Measurements from ENCODE around the gene NCK2. TPM values are rescaled to one million over a fixed set of nuclear protein-coding genes. Genes with fewer than 3 reads are reported as not detected.
A peak's percentile ranks its signal among the peaks of the same experiment; 100 is the strongest.

NCK2 gene
- total and polyA plus RNA-seq, 10 of the 15 experiments (the other 5 are each of a cell fraction or from before 2014, with no cell fraction given): 1.2 to 30.9 (median 14.1) TPM

DNA sequence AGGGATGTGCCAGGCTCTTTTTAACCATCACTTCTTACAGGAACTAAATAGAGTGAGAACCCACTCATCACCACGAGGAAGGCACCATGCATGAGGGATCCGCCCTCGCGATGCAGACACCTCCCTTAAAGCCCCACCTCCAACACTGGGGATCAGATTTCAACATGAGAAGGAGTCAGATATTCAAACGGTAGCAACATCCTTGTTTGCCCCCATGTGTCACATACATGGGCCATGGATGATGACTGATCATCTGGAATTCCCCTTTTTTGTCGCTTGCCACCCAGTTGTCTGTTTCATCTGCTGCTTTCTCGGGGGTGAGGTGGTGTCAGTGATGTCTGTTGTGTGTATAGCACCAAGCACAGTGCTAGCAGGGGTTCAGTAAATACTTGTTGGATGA is 57.9 kb downstream of the NCK2 start:
- Histone ChIP-seq H4K20me1 (ENCODE audit: control insufficient read depth, insufficient read depth) (no peaks in the 10 kb centered on the region), H3K27ac (ENCODE audit: control insufficient read depth, insufficient read depth) (peak overlapping the region; percentile 72), H3K27me3 (replicated peaks in 1 of 2; ENCODE audit: control insufficient read depth in 2 of 2, insufficient read depth in 2 of 2, low read length in 1 of 2) (no peaks in the 10 kb centered on the region), H3K9ac (ENCODE audit: control insufficient read depth, insufficient read depth, low read length) (no peak overlapping the region; the same call in 1 of the 2 replicates), H3K4me2 (ENCODE audit: control insufficient read depth, insufficient read depth) (peak overlapping the region; percentile 76), H2AFZ (ENCODE audit: control insufficient read depth, low read depth, low read length) (0 out of 2 replicates have a peak overlapping the region, but pooled peaks have one; percentile 3), H3K9me3 (replicated peaks; ENCODE audit: control insufficient read depth, insufficient read depth, low read length) (no peaks in the 10 kb centered on the region), H3K4me3 (no peak overlapping the region), H3K79me2 (ENCODE audit: control insufficient read depth, insufficient read depth, low read length) (peaks cover 90% of the 10 kb centered on the region), H3K4me1 (ENCODE audit: control insufficient read depth, insufficient read depth, low read length) (peaks cover 69% of the 10 kb centered on the region), H3K36me3 (ENCODE audit: control insufficient read depth in 2 of 2, insufficient read depth in 2 of 2, low read length in 1 of 2) (peaks cover 0 to 3% of the 10 kb centered on the region in 2 experiments; a peak in 1 of 4 replicates)
- WGBS (ENCODE audit: insufficient coverage, insufficient replicate concordance, low lambda C conversion rate, missing lambda C conversion rate): 25% methylated on average over 7 of the region's 7 CpGs
- ChIA-PET SMC1A (ENCODE audit: uncharacterized antibody, unreplicated experiment) (interaction anchor here (1.2 to 9.9 kb wide), 7 partner anchors 9 to 72 kb away, joined by 6 to 93 read pairs (median 15); no protein-coding TSS in a partner anchor), RAD21 (ENCODE audit: unreplicated experiment) (interaction anchor here (0.9 to 3.3 kb wide), 12 partner anchors 9 to 71 kb away, joined by 3 to 28 read pairs (median 5); no protein-coding TSS in a partner anchor), CTCF (interaction anchor here (0.6 to 1.9 kb wide), 6 partner anchors 9 to 55 kb away, joined by 3 to 11 read pairs (median 4); no protein-coding TSS in a partner anchor), POLR2A (interaction anchor here (0.9 to 3.0 kb wide), 4 partner anchors 9 to 19 kb away, joined by 3 to 18 read pairs (median 8); no protein-coding TSS in a partner anchor)
- in situ Hi-C loops (cut with MboI) (no loop called here), intact Hi-C loops (cut with micrococcal nuclease; ENCODE audit: unreplicated experiment) (loop anchor here (2.0 kb wide), 2 partner anchors 32 to 56 kb away; no protein-coding TSS in a partner anchor)
- peak; percentile 57 for FAIRE-seq
- peak; percentile 74 for ATAC-seq
- no TSS peak for BruUV-seq (replicated peaks)
- DNase-seq (ENCODE audit: low read depth, low spot score): peak; percentile 74
- TF ChIP-seq NFIC (IDR thresholded peaks at IDR 0.05; ENCODE audit: low read depth, low read length) (0 out of 2 replicates have a peak, but pooled peaks have one; percentile 2), SP1 (IDR thresholded peaks at IDR 0.05; ENCODE audit: low read depth, low read length) (peak; percentile 24), NFXL1 (IDR thresholded peaks at IDR 0.05; ENCODE audit: borderline replicate concordance) (no peak), HDAC6 (IDR thresholded peaks at IDR 0.05; ENCODE audit: unreplicated experiment) (no peak), EP300 (IDR thresholded peaks at IDR 0.05; ENCODE audit: borderline replicate concordance in 1 of 2, control insufficient read depth in 1 of 2, low read depth in 2 of 2, low read length in 2 of 2) (no peak), WRNIP1 (IDR thresholded peaks at IDR 0.05; ENCODE audit: borderline replicate concordance, low read depth, low read length) (no peak), CBX3 (IDR thresholded peaks at IDR 0.05; ENCODE audit: borderline replicate concordance, low read depth) (no peak), CHD1 (IDR thresholded peaks at IDR 0.05; ENCODE audit: low read depth, low read length) (no peak), CEBPB (IDR thresholded peaks at IDR 0.05; ENCODE audit: borderline replicate concordance in 1 of 2, low read depth in 2 of 2, low read length in 2 of 2) (no peak), SMC3 (IDR thresholded peaks at IDR 0.05; ENCODE audit: borderline replicate concordance, low read length) (no peak), EGR1 (IDR thresholded peaks at IDR 0.05; ENCODE audit: borderline replicate concordance in 1 of 2, low read depth in 2 of 2, low read length in 2 of 2) (0 out of 3 replicates have a peak, but pooled peaks of 1 of the 2 experiments have one; percentile 13), HDGF (IDR thresholded peaks at IDR 0.05) (peak; percentile 51; the same call in 1 of the 2 replicates), CREM (IDR thresholded peaks at IDR 0.05; ENCODE audit: low read depth) (peak; percentile 39; the same call in 1 of the 2 replicates), LARP7 (IDR thresholded peaks at IDR 0.05) (0 out of 2 replicates have a peak, but pooled peaks have one; percentile 43)
- TF ChIP-seq, protein P1, sequence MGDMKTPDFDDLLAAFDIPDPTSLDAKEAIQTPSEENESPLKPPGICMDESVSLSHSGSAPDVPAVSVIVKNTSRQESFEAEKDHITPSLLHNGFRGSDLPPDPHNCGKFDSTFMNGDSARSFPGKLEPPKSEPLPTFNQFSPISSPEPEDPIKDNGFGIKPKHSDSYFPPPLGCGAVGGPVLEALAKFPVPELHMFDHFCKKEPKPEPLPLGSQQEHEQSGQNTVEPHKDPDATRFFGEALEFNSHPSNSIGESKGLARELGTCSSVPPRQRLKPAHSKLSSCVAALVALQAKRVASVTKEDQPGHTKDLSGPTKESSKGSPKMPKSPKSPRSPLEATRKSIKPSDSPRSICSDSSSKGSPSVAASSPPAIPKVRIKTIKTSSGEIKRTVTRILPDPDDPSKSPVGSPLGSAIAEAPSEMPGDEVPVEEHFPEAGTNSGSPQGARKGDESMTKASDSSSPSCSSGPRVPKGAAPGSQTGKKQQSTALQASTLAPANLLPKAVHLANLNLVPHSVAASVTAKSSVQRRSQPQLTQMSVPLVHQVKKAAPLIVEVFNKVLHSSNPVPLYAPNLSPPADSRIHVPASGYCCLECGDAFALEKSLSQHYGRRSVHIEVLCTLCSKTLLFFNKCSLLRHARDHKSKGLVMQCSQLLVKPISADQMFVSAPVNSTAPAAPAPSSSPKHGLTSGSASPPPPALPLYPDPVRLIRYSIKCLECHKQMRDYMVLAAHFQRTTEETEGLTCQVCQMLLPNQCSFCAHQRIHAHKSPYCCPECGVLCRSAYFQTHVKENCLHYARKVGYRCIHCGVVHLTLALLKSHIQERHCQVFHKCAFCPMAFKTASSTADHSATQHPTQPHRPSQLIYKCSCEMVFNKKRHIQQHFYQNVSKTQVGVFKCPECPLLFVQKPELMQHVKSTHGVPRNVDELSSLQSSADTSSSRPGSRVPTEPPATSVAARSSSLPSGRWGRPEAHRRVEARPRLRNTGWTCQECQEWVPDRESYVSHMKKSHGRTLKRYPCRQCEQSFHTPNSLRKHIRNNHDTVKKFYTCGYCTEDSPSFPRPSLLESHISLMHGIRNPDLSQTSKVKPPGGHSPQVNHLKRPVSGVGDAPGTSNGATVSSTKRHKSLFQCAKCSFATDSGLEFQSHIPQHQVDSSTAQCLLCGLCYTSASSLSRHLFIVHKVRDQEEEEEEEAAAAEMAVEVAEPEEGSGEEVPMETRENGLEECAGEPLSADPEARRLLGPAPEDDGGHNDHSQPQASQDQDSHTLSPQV (IDR thresholded peaks at IDR 0.05): no peak
- TF ChIP-seq, protein P2, sequence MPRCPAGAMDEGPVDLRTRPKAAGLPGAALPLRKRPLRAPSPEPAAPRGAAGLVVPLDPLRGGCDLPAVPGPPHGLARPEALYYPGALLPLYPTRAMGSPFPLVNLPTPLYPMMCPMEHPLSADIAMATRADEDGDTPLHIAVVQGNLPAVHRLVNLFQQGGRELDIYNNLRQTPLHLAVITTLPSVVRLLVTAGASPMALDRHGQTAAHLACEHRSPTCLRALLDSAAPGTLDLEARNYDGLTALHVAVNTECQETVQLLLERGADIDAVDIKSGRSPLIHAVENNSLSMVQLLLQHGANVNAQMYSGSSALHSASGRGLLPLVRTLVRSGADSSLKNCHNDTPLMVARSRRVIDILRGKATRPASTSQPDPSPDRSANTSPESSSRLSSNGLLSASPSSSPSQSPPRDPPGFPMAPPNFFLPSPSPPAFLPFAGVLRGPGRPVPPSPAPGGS (IDR thresholded peaks at IDR 0.05; ENCODE audit: borderline replicate concordance, insufficient read depth, low read depth, low read length, poor library complexity, severe bottlenecking): peak; percentile 49
- TF ChIP-seq, protein P3, sequence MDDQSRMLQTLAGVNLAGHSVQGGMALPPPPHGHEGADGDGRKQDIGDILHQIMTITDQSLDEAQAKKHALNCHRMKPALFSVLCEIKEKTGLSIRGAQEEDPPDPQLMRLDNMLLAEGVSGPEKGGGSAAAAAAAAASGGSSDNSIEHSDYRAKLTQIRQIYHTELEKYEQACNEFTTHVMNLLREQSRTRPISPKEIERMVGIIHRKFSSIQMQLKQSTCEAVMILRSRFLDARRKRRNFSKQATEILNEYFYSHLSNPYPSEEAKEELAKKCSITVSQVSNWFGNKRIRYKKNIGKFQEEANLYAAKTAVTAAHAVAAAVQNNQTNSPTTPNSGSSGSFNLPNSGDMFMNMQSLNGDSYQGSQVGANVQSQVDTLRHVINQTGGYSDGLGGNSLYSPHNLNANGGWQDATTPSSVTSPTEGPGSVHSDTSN (IDR thresholded peaks at IDR 0.05; ENCODE audit: insufficient replicate concordance, low read depth, low read length): peak; percentile 62

All from GM12878 (cell line).